Bronchial epithelial cell (primary cell): Measurements from ENCODE around the gene SMAD4. TPM values are rescaled to one million over a fixed set of nuclear protein-coding genes. Genes with fewer than 3 reads are reported as not detected.
"Not testable (repeated sequence)": the region's sequence is repeated elsewhere in the genome, so short reads cannot be mapped to it uniquely, and the experiment has no call there.

Experiments
- DNase-seq: peaks from one replicate; pipeline ENCODE4 v3.0.0-alpha.2; 2010; ENCODE audit warnings: low read depth
- FAIRE-seq: peaks from 2 replicates; lab custom pipeline; 2011; peaks lifted over from hg19 to GRCh38; lab: Jason Lieb, UNC
- H3K27me3 ChIP-seq: 2 replicates; pipeline ENCODE4 v1.5.1; 2011; ENCODE audit warnings: low read length; ENCODE audit not compliant: control insufficient read depth, insufficient read depth
- H3K36me3 ChIP-seq: 2 replicates; pipeline ENCODE4 v1.5.1; 2011; ENCODE audit warnings: low read length; ENCODE audit not compliant: control insufficient read depth, insufficient read depth
- H3K4me3 ChIP-seq: 2 replicates; pipeline ENCODE4 v1.5.1; 2011; ENCODE audit warnings: mild to moderate bottlenecking, low read depth, low read length, control low read depth
- total RNA-seq: library from RNA; depleted of rRNA; stranded (reverse); fragments of >200 nt; gene quantifications from 2 replicates; pipeline ENCODE4 v1.2.1, GENCODE V29; 2014
- TF ChIP-seq, protein P1 (sequence below): IDR thresholded peaks from 2 replicates; pipeline ENCODE4 v1.5.1; 2011; ENCODE audit warnings: mild to moderate bottlenecking, moderate library complexity, low read length, control low read depth, inconsistent platforms; ENCODE audit not compliant: insufficient read depth, severe bottlenecking

SMAD4 gene
- total RNA-seq, 1 donor from 2014 or later = 64.5 TPM

DNA sequence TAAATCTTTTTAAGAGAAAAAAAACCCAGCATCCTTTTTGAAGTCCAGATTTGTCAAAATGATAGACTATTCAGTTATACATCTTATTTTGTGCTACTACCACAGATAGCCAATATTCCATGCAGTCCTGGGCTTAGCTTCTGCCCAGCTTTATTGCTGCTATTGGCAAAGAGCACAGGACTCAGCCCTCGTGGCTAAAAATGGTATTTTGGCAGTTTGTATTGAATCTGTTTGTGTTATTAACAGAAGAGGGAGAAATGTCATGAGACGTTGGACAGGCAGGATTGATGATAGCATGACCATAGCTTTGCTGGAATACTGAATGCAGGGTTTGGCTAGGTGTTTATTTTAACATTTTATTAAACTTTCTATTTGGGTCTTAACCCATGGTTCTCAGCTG is 42.8 kb upstream of the SMAD4 start:
- FAIRE-seq (no peak), DNase-seq (no peak)
- TF ChIP-seq, protein P1, sequence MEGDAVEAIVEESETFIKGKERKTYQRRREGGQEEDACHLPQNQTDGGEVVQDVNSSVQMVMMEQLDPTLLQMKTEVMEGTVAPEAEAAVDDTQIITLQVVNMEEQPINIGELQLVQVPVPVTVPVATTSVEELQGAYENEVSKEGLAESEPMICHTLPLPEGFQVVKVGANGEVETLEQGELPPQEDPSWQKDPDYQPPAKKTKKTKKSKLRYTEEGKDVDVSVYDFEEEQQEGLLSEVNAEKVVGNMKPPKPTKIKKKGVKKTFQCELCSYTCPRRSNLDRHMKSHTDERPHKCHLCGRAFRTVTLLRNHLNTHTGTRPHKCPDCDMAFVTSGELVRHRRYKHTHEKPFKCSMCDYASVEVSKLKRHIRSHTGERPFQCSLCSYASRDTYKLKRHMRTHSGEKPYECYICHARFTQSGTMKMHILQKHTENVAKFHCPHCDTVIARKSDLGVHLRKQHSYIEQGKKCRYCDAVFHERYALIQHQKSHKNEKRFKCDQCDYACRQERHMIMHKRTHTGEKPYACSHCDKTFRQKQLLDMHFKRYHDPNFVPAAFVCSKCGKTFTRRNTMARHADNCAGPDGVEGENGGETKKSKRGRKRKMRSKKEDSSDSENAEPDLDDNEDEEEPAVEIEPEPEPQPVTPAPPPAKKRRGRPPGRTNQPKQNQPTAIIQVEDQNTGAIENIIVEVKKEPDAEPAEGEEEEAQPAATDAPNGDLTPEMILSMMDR = no peak
- Histone ChIP-seq H3K36me3 (no peaks in the 10 kb centered on the region), H3K27me3 (no peaks in the 10 kb centered on the region), H3K4me3 (no peak overlapping the region)

DNA sequence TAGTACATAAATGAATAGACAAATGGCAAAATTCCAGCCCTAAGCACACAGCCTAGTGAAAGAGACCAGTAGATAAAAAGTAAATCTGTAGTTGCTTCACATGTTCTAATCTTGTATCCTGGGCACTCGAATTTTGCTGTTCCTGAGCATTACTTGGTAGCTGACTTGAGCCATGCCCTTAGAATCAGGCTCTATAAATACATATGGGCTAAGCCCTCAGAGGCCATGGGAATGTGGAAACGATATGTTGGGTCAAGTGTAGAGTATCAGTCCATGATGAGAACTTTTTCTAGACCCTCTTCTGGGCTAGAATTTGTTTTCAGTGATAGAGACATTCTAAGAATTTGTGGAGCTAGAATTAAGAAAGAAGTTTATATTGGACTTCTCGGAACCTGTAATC is 40.3 kb upstream of the SMAD4 start:
- H3K4me3 ChIP-seq = no peak overlapping the region
- TF ChIP-seq, protein P1 = no peak
- H3K36me3 ChIP-seq = no peaks in the 10 kb centered on the region
- H3K27me3 ChIP-seq = no peaks in the 10 kb centered on the region
- no peak for DNase-seq
- no peak for FAIRE-seq

DNA sequence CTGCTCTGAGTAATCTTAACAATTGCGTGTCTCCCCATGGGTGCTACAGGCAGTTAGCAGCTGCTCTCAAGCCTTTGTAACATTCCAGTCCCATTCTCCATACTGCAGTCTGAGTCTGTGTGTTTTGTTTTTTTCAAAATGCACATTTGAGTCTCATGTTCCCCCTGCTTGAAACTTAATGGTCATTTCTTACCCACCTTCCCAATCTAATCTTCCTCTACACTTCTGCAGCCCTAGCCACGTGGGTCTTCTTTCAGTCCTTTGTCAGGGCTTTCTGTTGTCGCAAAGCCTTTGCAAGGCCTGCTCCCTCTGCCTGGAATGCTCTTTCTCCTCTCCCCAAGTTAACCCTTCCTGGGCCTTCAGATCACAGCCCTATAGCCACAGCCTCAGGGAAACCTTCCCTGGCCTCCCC is 37.7 kb upstream of the SMAD4 start:
- Histone ChIP-seq H3K4me3 (no peak overlapping the region), H3K36me3 (no peaks in the 10 kb centered on the region), H3K27me3 (no peaks in the 10 kb centered on the region)
- no peak for FAIRE-seq
- DNase-seq = no peak
- TF ChIP-seq, protein P1 = no peak

DNA sequence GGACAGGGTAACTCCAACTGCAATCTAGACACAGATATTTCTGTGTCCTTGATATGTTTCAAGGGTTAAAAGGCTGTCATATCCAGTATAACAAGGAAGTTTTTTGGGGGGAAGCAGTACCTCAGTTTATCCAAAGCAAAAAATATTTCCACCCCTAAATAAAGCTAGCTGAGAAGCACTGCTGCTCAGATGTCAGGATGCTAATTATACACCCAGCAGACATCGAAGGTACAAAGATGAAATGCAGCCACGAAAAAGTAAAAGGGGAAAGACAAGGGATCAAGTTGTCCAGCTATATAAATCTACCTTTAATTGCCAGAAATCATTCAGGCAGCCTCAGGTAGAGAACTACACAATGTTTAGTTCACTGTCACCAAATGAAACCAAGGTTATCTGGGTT is 36.0 kb upstream of the SMAD4 start:
- no peaks in the 10 kb centered on the region for H3K27me3 ChIP-seq
- DNase-seq = no peak
- H3K36me3 ChIP-seq = no peaks in the 10 kb centered on the region
- no peak for FAIRE-seq
- TF ChIP-seq, protein P1 = no peak
- H3K4me3 ChIP-seq = no peak overlapping the region

DNA sequence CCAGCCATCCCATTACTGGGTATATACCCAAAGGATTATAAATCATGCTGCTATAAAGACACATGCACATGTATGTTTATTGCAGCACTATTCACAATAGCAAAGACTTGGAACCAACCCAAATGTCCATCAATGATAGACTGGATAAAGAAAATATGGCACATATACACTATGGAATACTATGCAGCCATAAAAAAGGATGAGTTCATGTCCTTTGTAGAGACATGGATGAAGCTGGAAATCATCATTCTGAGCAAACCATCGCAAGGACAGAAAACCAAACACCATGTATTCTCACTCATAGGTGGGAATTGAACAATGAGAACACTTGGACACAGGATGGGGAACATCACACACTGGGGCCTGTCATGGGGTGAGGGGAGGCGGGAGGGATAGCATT is 26.8 kb upstream of the SMAD4 start:
- DNase-seq, H3K36me3 ChIP-seq, H3K4me3 ChIP-seq, FAIRE-seq, H3K27me3 ChIP-seq: not testable (repeated sequence)

DNA sequence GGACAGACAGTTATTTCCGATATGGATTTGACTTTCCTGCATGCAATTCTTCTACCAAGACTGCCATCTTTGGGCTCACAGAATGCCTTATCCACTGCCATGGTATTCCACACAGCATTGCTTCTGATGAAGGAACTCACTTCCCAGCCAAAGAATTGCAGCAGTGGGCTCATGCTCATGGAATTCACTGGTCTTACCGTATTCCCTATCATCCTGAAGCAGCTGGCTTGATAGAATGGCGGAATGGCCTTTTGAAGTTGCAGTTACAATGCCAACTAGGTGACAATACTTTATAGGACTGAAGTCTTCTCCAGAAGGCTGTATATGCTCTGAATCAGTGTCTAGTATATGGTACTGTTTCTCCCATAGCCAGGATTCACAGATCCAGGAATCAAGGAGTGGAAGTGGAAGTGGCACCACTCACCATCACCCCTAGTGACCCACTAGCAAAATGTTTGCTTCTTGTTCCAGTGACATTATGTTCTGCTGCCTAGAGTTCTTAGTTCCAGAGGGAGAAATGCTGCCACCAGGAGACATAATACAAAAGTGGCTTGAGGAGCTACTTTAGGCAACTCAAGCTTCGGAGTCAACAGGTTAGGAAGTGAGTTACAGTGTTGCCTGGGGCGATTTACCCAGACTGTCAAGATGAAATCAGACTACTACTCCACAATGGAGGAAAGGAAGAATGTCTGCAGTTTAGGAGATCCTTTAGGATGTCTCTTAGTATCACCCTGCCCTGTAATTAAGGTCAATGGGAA is 23.8 kb upstream of the SMAD4 start:
- TF ChIP-seq, protein P1 = no peak
- FAIRE-seq = no peak

More for the DNA sequence above, 23.8 kb upstream of the SMAD4 start:
- DNase-seq = peak; percentile 49
- Histone ChIP-seq H3K27me3 (no peaks in the 10 kb centered on the region), H3K4me3 (no peak overlapping the region), H3K36me3 (no peaks in the 10 kb centered on the region)
